ENCODE data around the gene ZNF625. TPM values are rescaled to one million over a fixed set of nuclear protein-coding genes. Genes with fewer than 3 reads are reported as not detected.

Gene ZNF625
- polyA plus RNA-seq, 1 of the 3 experiments (the other 2 are of a cell fraction), result 1.9 TPM

DNA sequence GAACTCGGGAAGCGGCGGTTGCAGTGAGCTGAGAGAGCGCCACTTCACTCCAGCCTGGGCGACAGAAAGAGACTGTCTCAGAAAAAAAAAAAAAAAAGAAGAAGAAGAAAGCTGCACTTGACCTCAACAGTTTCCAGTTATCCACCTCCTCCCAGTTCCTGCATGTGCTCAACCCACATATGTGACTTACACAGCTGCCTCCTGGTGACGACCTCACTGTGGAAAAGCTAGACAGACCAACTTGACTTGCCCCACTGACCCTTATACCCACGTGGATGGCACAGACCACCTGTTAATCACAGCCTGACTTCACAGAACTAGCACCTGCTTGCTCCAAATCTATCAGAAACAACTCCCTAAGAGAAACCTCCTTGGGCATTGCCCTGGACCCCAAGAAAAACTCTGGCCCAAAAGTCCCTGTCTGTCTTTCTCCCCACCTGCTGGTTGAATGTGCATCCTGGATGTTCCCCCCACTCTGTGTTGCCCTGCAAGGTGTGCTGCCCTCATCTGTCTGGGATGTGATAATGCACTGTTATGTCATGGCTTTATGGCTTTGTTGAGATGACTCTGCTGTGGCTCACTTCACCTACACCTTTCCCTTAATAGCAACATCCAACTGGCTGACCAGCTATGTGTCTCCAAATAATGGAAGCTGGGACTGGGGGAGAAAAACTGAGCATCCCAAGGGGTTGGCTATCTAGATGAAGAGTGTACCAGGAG lies 19.2 kb downstream of the ZNF625 start (continued):
- TF ChIP-seq REST (IDR thresholded peaks at IDR 0.05; ENCODE audit: low read depth, low read length) (no peak), FOXJ3 (CRISPR knock-in tag; IDR thresholded peaks at IDR 0.05) (no peak), CHD2 (IDR thresholded peaks at IDR 0.05; ENCODE audit: low read length, partially characterized antibody) (no peak), TEAD4 (IDR thresholded peaks at IDR 0.05; ENCODE audit: borderline replicate concordance, insufficient read depth) (no peak), SIN3A (IDR thresholded peaks at IDR 0.05; ENCODE audit: borderline replicate concordance, low read depth, low read length) (no peak)

GRCh38 chr19:12133069-12133468 lies 23.5 kb downstream of the ZNF625 start:
- H3K9me3 ChIP-seq, result peaks cover 22% of the 10 kb centered on the region
- POLR2A ChIA-PET, result no interaction called here

More at GRCh38 chr19:12133069-12133468, 23.5 kb downstream of the ZNF625 start:
- H3K79me2 ChIP-seq (ENCODE audit: insufficient read depth), result peaks cover 22% of the 10 kb centered on the region
- H3K9me2 ChIP-seq, result no peaks in the 10 kb centered on the region
- H3K4me3 ChIP-seq (ENCODE audit: low read depth in 2 of 2, low read length in 1 of 2), result no peak overlapping the region; a peak in 1 of 4 replicates
- no peak overlapping the region for H3K4me2 ChIP-seq
- no peak overlapping the region for H3K27ac ChIP-seq (ENCODE audit: low read depth in 2 of 2, low read length in 1 of 2)
- DNase-seq, result no peak
- 89% methylated on average over 3 of the region's 3 CpGs for WGBS (ENCODE audit: low lambda C conversion rate)
- H4K20me1 ChIP-seq (ENCODE audit: insufficient read depth), result no peaks in the 10 kb centered on the region
- CTCF ChIA-PET, result interaction anchor here (0.8 to 1.2 kb wide), 3 partner anchors 11 to 74 kb away, joined by 3 to 5 read pairs (median 3); no protein-coding TSS in a partner anchor
- TF ChIP-seq USF1 (IDR thresholded peaks at IDR 0.05; ENCODE audit: borderline replicate concordance, low read depth) (no peak), EZH2phosphoT487 (IDR thresholded peaks at IDR 0.05; ENCODE audit: borderline replicate concordance, low read depth) (no peak), GATA2 (CRISPR knock-in tag; IDR thresholded peaks at IDR 0.05) (no peak), TAF1 (IDR thresholded peaks at IDR 0.05; ENCODE audit: borderline replicate concordance, low read depth, low read length) (no peak), SMC3 (IDR thresholded peaks at IDR 0.05; ENCODE audit: low read depth, low read length) (no peak), TCF12 (IDR thresholded peaks at IDR 0.05) (no peak), POLR2AphosphoS5 (IDR thresholded peaks at IDR 0.05; ENCODE audit: low read depth, low read length) (no peak), FOSL2 (IDR thresholded peaks at IDR 0.05; ENCODE audit: borderline replicate concordance, low read depth) (no peak)
- TF ChIP-seq, protein P1, sequence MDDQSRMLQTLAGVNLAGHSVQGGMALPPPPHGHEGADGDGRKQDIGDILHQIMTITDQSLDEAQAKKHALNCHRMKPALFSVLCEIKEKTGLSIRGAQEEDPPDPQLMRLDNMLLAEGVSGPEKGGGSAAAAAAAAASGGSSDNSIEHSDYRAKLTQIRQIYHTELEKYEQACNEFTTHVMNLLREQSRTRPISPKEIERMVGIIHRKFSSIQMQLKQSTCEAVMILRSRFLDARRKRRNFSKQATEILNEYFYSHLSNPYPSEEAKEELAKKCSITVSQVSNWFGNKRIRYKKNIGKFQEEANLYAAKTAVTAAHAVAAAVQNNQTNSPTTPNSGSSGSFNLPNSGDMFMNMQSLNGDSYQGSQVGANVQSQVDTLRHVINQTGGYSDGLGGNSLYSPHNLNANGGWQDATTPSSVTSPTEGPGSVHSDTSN (IDR thresholded peaks at IDR 0.05), result no peak
- TF ChIP-seq, protein P2, sequence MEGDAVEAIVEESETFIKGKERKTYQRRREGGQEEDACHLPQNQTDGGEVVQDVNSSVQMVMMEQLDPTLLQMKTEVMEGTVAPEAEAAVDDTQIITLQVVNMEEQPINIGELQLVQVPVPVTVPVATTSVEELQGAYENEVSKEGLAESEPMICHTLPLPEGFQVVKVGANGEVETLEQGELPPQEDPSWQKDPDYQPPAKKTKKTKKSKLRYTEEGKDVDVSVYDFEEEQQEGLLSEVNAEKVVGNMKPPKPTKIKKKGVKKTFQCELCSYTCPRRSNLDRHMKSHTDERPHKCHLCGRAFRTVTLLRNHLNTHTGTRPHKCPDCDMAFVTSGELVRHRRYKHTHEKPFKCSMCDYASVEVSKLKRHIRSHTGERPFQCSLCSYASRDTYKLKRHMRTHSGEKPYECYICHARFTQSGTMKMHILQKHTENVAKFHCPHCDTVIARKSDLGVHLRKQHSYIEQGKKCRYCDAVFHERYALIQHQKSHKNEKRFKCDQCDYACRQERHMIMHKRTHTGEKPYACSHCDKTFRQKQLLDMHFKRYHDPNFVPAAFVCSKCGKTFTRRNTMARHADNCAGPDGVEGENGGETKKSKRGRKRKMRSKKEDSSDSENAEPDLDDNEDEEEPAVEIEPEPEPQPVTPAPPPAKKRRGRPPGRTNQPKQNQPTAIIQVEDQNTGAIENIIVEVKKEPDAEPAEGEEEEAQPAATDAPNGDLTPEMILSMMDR (IDR thresholded peaks at IDR 0.05), result no peak
- H3K9ac ChIP-seq, result no peak overlapping the region
- H3K4me1 ChIP-seq (ENCODE audit: control insufficient read depth in 1 of 2, insufficient read depth in 2 of 2, low read depth in 1 of 2, low read length in 1 of 2), result no peaks in the 10 kb centered on the region
- H3K36me3 ChIP-seq (replicated peaks in 1 of 2; ENCODE audit: control insufficient read depth in 1 of 2, insufficient read depth in 2 of 2, low read length in 1 of 2), result peaks cover 28 to 77% of the 10 kb centered on the region in 2 experiments
- peaks cover 3% of the 10 kb centered on the region for H3F3A ChIP-seq (replicated peaks; ENCODE audit: insufficient read depth)
- no peak overlapping the region for H2AFZ ChIP-seq (ENCODE audit: low read depth)
- no peaks in the 10 kb centered on the region for H3K27me3 ChIP-seq (ENCODE audit: insufficient read depth)

Measured in SK-N-SH (cell line).